Measurements from ENCODE around the gene RGS9.

DNA sequence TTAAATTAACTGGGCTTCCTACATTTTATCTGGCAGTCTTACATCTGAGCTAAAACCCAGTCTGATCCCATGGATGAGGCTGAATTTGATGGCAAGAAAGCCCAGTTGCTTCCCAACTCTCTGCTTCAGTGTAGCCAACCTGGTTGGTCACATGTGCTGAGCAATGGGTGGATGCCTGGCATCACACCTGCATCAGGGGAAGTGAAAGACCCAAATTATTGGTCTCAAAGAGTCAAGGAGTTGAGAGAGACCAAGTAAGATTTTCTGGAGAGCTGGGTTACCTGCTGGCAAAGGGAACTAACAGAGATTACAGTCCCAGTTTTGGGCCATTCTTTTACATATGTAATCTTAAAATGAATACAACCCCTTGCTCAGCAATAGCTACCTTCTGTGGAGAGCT, 38.8 kb downstream of the RGS9 start:
- TF ChIP-seq KAT2A (conservative IDR thresholded peaks at IDR 0.05; ENCODE audit: control insufficient read depth, low read depth, low read length) (no peak), CREM (IDR thresholded peaks at IDR 0.05; ENCODE audit: low read depth) (no peak), POLR2AphosphoS5 (IDR thresholded peaks at IDR 0.05; ENCODE audit: low read length) (no peak), MYC (IDR thresholded peaks at IDR 0.05; ENCODE audit: insufficient read depth, insufficient read length, insufficient replicate concordance, low read length, severe bottlenecking) (no peak), EZH2 (IDR thresholded peaks at IDR 0.05; ENCODE audit: borderline replicate concordance, control insufficient read depth, low read depth, low read length) (no peak), BCL11A (IDR thresholded peaks at IDR 0.05; ENCODE audit: low read depth, low read length) (no peak), CEBPB (IDR thresholded peaks at IDR 0.05; ENCODE audit: borderline replicate concordance in 1 of 2, low read depth in 2 of 2, low read length in 2 of 2) (no peak), WRNIP1 (IDR thresholded peaks at IDR 0.05; ENCODE audit: borderline replicate concordance, low read depth, low read length) (no peak)
- TF ChIP-seq, protein P1, sequence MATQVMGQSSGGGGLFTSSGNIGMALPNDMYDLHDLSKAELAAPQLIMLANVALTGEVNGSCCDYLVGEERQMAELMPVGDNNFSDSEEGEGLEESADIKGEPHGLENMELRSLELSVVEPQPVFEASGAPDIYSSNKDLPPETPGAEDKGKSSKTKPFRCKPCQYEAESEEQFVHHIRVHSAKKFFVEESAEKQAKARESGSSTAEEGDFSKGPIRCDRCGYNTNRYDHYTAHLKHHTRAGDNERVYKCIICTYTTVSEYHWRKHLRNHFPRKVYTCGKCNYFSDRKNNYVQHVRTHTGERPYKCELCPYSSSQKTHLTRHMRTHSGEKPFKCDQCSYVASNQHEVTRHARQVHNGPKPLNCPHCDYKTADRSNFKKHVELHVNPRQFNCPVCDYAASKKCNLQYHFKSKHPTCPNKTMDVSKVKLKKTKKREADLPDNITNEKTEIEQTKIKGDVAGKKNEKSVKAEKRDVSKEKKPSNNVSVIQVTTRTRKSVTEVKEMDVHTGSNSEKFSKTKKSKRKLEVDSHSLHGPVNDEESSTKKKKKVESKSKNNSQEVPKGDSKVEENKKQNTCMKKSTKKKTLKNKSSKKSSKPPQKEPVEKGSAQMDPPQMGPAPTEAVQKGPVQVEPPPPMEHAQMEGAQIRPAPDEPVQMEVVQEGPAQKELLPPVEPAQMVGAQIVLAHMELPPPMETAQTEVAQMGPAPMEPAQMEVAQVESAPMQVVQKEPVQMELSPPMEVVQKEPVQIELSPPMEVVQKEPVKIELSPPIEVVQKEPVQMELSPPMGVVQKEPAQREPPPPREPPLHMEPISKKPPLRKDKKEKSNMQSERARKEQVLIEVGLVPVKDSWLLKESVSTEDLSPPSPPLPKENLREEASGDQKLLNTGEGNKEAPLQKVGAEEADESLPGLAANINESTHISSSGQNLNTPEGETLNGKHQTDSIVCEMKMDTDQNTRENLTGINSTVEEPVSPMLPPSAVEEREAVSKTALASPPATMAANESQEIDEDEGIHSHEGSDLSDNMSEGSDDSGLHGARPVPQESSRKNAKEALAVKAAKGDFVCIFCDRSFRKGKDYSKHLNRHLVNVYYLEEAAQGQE (IDR thresholded peaks at IDR 0.05; ENCODE audit: low read depth, low read length): no peak
- TF ChIP-seq, protein P2, sequence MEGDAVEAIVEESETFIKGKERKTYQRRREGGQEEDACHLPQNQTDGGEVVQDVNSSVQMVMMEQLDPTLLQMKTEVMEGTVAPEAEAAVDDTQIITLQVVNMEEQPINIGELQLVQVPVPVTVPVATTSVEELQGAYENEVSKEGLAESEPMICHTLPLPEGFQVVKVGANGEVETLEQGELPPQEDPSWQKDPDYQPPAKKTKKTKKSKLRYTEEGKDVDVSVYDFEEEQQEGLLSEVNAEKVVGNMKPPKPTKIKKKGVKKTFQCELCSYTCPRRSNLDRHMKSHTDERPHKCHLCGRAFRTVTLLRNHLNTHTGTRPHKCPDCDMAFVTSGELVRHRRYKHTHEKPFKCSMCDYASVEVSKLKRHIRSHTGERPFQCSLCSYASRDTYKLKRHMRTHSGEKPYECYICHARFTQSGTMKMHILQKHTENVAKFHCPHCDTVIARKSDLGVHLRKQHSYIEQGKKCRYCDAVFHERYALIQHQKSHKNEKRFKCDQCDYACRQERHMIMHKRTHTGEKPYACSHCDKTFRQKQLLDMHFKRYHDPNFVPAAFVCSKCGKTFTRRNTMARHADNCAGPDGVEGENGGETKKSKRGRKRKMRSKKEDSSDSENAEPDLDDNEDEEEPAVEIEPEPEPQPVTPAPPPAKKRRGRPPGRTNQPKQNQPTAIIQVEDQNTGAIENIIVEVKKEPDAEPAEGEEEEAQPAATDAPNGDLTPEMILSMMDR (IDR thresholded peaks at IDR 0.05 in 2 of 3, conservative IDR thresholded peaks at IDR 0.05 in 1 of 3; ENCODE audit: control insufficient read depth in 2 of 3, extremely low read depth in 1 of 3, insufficient read depth in 1 of 3, low read depth in 3 of 3, low read length in 3 of 3): no peak
- TF ChIP-seq, protein P3, sequence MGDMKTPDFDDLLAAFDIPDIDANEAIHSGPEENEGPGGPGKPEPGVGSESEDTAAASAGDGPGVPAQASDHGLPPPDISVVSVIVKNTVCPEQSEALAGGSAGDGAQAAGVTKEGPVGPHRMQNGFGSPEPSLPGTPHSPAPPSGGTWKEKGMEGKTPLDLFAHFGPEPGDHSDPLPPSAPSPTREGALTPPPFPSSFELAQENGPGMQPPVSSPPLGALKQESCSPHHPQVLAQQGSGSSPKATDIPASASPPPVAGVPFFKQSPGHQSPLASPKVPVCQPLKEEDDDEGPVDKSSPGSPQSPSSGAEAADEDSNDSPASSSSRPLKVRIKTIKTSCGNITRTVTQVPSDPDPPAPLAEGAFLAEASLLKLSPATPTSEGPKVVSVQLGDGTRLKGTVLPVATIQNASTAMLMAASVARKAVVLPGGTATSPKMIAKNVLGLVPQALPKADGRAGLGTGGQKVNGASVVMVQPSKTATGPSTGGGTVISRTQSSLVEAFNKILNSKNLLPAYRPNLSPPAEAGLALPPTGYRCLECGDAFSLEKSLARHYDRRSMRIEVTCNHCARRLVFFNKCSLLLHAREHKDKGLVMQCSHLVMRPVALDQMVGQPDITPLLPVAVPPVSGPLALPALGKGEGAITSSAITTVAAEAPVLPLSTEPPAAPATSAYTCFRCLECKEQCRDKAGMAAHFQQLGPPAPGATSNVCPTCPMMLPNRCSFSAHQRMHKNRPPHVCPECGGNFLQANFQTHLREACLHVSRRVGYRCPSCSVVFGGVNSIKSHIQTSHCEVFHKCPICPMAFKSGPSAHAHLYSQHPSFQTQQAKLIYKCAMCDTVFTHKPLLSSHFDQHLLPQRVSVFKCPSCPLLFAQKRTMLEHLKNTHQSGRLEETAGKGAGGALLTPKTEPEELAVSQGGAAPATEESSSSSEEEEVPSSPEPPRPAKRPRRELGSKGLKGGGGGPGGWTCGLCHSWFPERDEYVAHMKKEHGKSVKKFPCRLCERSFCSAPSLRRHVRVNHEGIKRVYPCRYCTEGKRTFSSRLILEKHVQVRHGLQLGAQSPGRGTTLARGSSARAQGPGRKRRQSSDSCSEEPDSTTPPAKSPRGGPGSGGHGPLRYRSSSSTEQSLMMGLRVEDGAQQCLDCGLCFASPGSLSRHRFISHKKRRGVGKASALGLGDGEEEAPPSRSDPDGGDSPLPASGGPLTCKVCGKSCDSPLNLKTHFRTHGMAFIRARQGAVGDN (IDR thresholded peaks at IDR 0.05): no peak

Data from GM12878 (cell line).